AG04450 (cell line): Measurements from ENCODE around the gene CBFB. TPM values are rescaled to one million over a fixed set of nuclear protein-coding genes. Genes with fewer than 3 reads are reported as not detected.

ENCODE experiments used
- CTCF ChIA-PET: fragments of 300-600, 350-600 bp; formaldehyde crosslinking; extraction: SDS; loops from one replicate; lab custom pipeline; 2022; ENCODE audit warnings: antibody characterized with exemption, inconsistent platforms; lab: Charles Lee
- POLR2A ChIA-PET: fragments of 350-600 bp; formaldehyde crosslinking; extraction: SDS; loops from one replicate; lab custom pipeline; 2021; ENCODE audit warnings: antibody characterized with exemption, inconsistent platforms; lab: Yijun Ruan, JAX
- DNase-seq: peaks from one replicate; pipeline ENCODE4 v3.0.0-alpha.2; 2011; ENCODE audit warnings: low read depth, low spot score
- H3K27ac ChIP-seq: one replicate; pipeline ENCODE4 v1.5.1; 2012; ENCODE audit warnings: low read depth, low read length, control low read depth
- H3K27me3 ChIP-seq: one replicate; pipeline ENCODE4 v1.6.0; 2012; ENCODE audit warnings: low read length; ENCODE audit not compliant: control insufficient read depth, insufficient read depth
- H3K4me3 ChIP-seq: 2 replicates; pipeline ENCODE4 v1.5.1; 2011; ENCODE audit warnings: mild to moderate bottlenecking, low read depth, low read length, control low read depth
- H3K9me3 ChIP-seq: 2 replicates; pipeline ENCODE4 v1.5.1; 2012; ENCODE audit warnings: low read length; ENCODE audit not compliant: control insufficient read depth, insufficient read depth
- CTCF ChIP-seq: IDR thresholded peaks from 2 replicates; pipeline ENCODE4 v1.5.1; 2011; ENCODE audit warnings: low read depth, low read length, control low read depth, inconsistent platforms
- polyA minus RNA-seq: library from RNA; depleted of rRNA, polyadenylated mRNA; stranded (reverse); fragments of >200 nt; gene quantifications from 2 replicates; pipeline ENCODE4 v1.2.3, GENCODE V29; 2011; rRNA and poly(A)+ RNA removed
- polyA plus RNA-seq: library from polyadenylated mRNA; depleted of rRNA; stranded (reverse); fragments of >200 nt; gene quantifications from 2 replicates; pipeline ENCODE4 v1.2.3, GENCODE V29; 2011; rRNA removed

The CBFB gene
- 35.9 and 46.1 TPM in 2 replicates for polyA plus RNA-seq
- 50.0 and 63.2 TPM in 2 replicates for polyA minus RNA-seq

GRCh38 chr16:67028696-67029253, at the start of gene CBFB:
Gene CBFB, plus strand, starts transcription at chr16:67029149. Its CDS starts 259 bp downstream, at chr16:67029408.
- DNase-seq: peak; percentile 57
- Histone ChIP-seq H3K27me3 (no peaks in the 10 kb centered on the region), H3K27ac (peak within 1 kb of the TSS; percentile 85), H3K9me3 (no peaks in the 10 kb centered on the region), H3K4me3 (peak within 1 kb of the TSS; percentile 83)
- TF ChIP-seq CTCF: peak; percentile 11; the same call in 1 of the 2 replicates
- CTCF ChIA-PET: interaction anchor here (0.6 to 2.5 kb wide), 2 partner anchors 11 to 73 kb away, joined by 3 to 13 read pairs; no protein-coding TSS in a partner anchor
- POLR2A ChIA-PET: interaction anchor here (0.9 to 1.3 kb wide), 6 partner anchors 9 to 144 kb away, joined by 3 to 8 read pairs (median 4); no protein-coding TSS in a partner anchor

- ChIA-PET CTCF (interaction anchor here (0.6 to 2.5 kb wide), 4 partner anchors 35 to 767 kb away, joined by 7 to 12 read pairs (median 8); no protein-coding TSS in a partner anchor), POLR2A (no interaction called here)
Observed at GRCh38 chr16:66983033-66983432, 45.9 kb upstream of the CBFB start.

GRCh38 chr16:66984892-66985311, 44.0 kb upstream of the CBFB start:
- Histone ChIP-seq H3K27ac (no peak overlapping the region), H3K4me3 (no peak overlapping the region), H3K27me3 (peaks cover 2% of the 10 kb centered on the region), H3K9me3 (no peaks in the 10 kb centered on the region)
- no peak for TF ChIP-seq CTCF
- POLR2A ChIA-PET: no interaction called here
- no peak for DNase-seq
- CTCF ChIA-PET: interaction anchor here (0.8 to 2.5 kb wide), 4 partner anchors 15 to 170 kb away, joined by 3 to 12 read pairs (median 6); no protein-coding TSS in a partner anchor

More at GRCh38 chr16:66983033-66983432, 45.9 kb upstream of the CBFB start:
- Histone ChIP-seq H3K4me3 (no peak overlapping the region), H3K27ac (no peak overlapping the region), H3K9me3 (no peaks in the 10 kb centered on the region), H3K27me3 (no peaks in the 10 kb centered on the region)
- DNase-seq: no peak
- TF ChIP-seq CTCF: no peak

- no peak for TF ChIP-seq CTCF
- Histone ChIP-seq H3K4me3 (no peak overlapping the region), H3K27ac (no peak overlapping the region), H3K27me3 (peaks cover 2% of the 10 kb centered on the region), H3K9me3 (no peaks in the 10 kb centered on the region)
- POLR2A ChIA-PET: no interaction called here
- CTCF ChIA-PET: no interaction called here
- DNase-seq: no peak
Observed at GRCh38 chr16:66986559-66986958, 42.4 kb upstream of the CBFB start.

- no peak within 1 kb of the TSS for H3K4me3 ChIP-seq
- CTCF ChIA-PET: interaction anchor here (0.5 to 2.2 kb wide), 3 partner anchors 34 to 167 kb away, joined by 3 to 8 read pairs (median 4); no protein-coding TSS in a partner anchor
- peaks cover 2% of the 10 kb centered on the region for H3K27me3 ChIP-seq
- POLR2A ChIA-PET: no interaction called here
- no peak for TF ChIP-seq CTCF
- no peak within 1 kb of the TSS for H3K27ac ChIP-seq
- DNase-seq: peak; percentile 53
- no peaks in the 10 kb centered on the region for H3K9me3 ChIP-seq
Observed at GRCh38 chr16:66988197-66988788, 40.7 kb upstream of the CBFB start, which contains the start of gene CES4A. Gene CES4A, plus strand, starts transcription at chr16:66988589. Its CDS starts 184 bp downstream, at chr16:66988773.
